Renal cortex interstitium (tissue), 3 donors: Measurements from ENCODE around the gene EOMES. TPM values are rescaled to one million over a fixed set of nuclear protein-coding genes. Genes with fewer than 3 reads are reported as not detected.

ENCODE experiments used
- polyA plus RNA-seq, 3 donors: library from polyadenylated mRNA; unstranded; fragments of 120-200 nt; gene quantifications; one replicate each; pipeline ENCODE4 v1.2.1, GENCODE V29; 2013; ENCODE audit not compliant: insufficient read length in 3 of 3

Gene EOMES
- polyA plus RNA-seq, 3 donors = 0.05 to 0.16 (median 0.12) TPM

Other genes with a start within 250 kb of the EOMES start
- gene SLC4A7, start 237.9 kb downstream of the EOMES start, polyA plus RNA-seq = 10 to 100 TPM; 22.6 to 32.1 (median 26.9) TPM